GM11168 (cell line): ENCODE results near the gene ABHD10.

ENCODE experiments used
- in situ Hi-C: fragments of 300-500 bp; cut with MboI; formaldehyde crosslinking; loops from one replicate; pipeline ENCODE4 v1.12.0; 2022; ENCODE audit warnings: low sequenced_read_pairs; ENCODE audit not compliant: unreplicated experiment

Gene ABHD10

GRCh38 chr3:111978583-111979433 is at the start of gene ABHD10:
Gene ABHD10, plus strand, starts transcription at chr3:111979026. Its CDS starts 36 bp downstream, at chr3:111979062.
- in situ Hi-C loops: no loop called here

GRCh38 chr3:111929484-111929883 is 49.3 kb upstream of the ABHD10 start:
- in situ Hi-C loops: no loop called here

- in situ Hi-C loops: no loop called here
Measured at GRCh38 chr3:111932946-111933345, 45.9 kb upstream of the ABHD10 start.

- in situ Hi-C loops: no loop called here
Measured at GRCh38 chr3:111936191-111936841, 42.5 kb upstream of the ABHD10 start.

- in situ Hi-C loops: no loop called here
Measured at GRCh38 chr3:111936967-111937366, 41.9 kb upstream of the ABHD10 start.

- in situ Hi-C loops: no loop called here
Measured at GRCh38 chr3:111937871-111938270, 41.0 kb upstream of the ABHD10 start.

GRCh38 chr3:111939873-111940272 is 39.0 kb upstream of the ABHD10 start:
- in situ Hi-C loops: no loop called here

- in situ Hi-C loops: no loop called here
Measured at GRCh38 chr3:111943533-111943932, 35.3 kb upstream of the ABHD10 start.

GRCh38 chr3:111944372-111944771 is 34.5 kb upstream of the ABHD10 start:
- in situ Hi-C loops: no loop called here

GRCh38 chr3:111947231-111947630 is 31.6 kb upstream of the ABHD10 start:
- in situ Hi-C loops: no loop called here

- in situ Hi-C loops: no loop called here
Measured at GRCh38 chr3:111948786-111949185, 30.0 kb upstream of the ABHD10 start.

GRCh38 chr3:111949712-111950111 is 29.1 kb upstream of the ABHD10 start:
- in situ Hi-C loops: no loop called here

- in situ Hi-C loops: no loop called here
Measured at GRCh38 chr3:111951032-111951431, 27.8 kb upstream of the ABHD10 start.

GRCh38 chr3:111952086-111952485 is 26.7 kb upstream of the ABHD10 start:
- in situ Hi-C loops: no loop called here

- in situ Hi-C loops: no loop called here
Measured at GRCh38 chr3:111952866-111953450, 25.9 kb upstream of the ABHD10 start.

- in situ Hi-C loops: no loop called here
Measured at GRCh38 chr3:111954228-111954990, 24.4 kb upstream of the ABHD10 start.

GRCh38 chr3:111955876-111956275 is 22.9 kb upstream of the ABHD10 start:
- in situ Hi-C loops: no loop called here

GRCh38 chr3:111956449-111956848 is 22.4 kb upstream of the ABHD10 start:
- in situ Hi-C loops: no loop called here

- in situ Hi-C loops: no loop called here
Measured at GRCh38 chr3:111956995-111957734, 21.7 kb upstream of the ABHD10 start.
